GM21723 (cell line): Measurements from ENCODE around the gene ARF1.

Source experiments
- ATAC-seq: cut with Tn5 transposase; IDR thresholded peaks from one replicate; pipeline ENCODE4 v1.9.1; 2021; ENCODE audit warnings: mild to moderate bottlenecking, moderate library complexity; ENCODE audit not compliant: unreplicated experiment

The ARF1 gene

GRCh38 chr1:228117335-228117734 lies 34.8 kb downstream of the ARF1 start:
- ATAC-seq: no peak

- ATAC-seq: no peak
Measured at GRCh38 chr1:228118040-228118439, 35.5 kb downstream of the ARF1 start.

GRCh38 chr1:228120351-228120750 lies 37.8 kb downstream of the ARF1 start:
- no peak for ATAC-seq

GRCh38 chr1:228120857-228121489 lies 38.5 kb downstream of the ARF1 start:
- no peak for ATAC-seq

- no peak for ATAC-seq
Measured at GRCh38 chr1:228122921-228123441, 40.5 kb downstream of the ARF1 start.

- no peak for ATAC-seq
Measured at GRCh38 chr1:228123505-228123904, 41.0 kb downstream of the ARF1 start.

GRCh38 chr1:228125185-228125584 lies 42.7 kb downstream of the ARF1 start:
- no peak for ATAC-seq

GRCh38 chr1:228131766-228132165 lies 49.3 kb downstream of the ARF1 start:
- no peak for ATAC-seq

- ATAC-seq: no peak
Measured at GRCh38 chr1:228134591-228134990, 52.1 kb downstream of the ARF1 start.

GRCh38 chr1:228136901-228137300 lies 54.4 kb downstream of the ARF1 start:
- ATAC-seq: no peak

GRCh38 chr1:228139406-228139930 lies 57.0 kb downstream of the ARF1 start:
- no peak for ATAC-seq

GRCh38 chr1:228139931-228140723 lies 57.6 kb downstream of the ARF1 start, which contains the start of gene GUK1:
GUK1 (plus strand) TSS chr1:228140279; CDS start chr1:228140303, 24 bp downstream.
- ATAC-seq: peak; percentile 90

- no peak for ATAC-seq
Measured at GRCh38 chr1:228140724-228141225, 58.3 kb downstream of the ARF1 start.

GRCh38 chr1:228141226-228142044 lies 58.9 kb downstream of the ARF1 start:
- ATAC-seq: no peak

GRCh38 chr1:228142155-228142691 lies 59.7 kb downstream of the ARF1 start:
- ATAC-seq: no peak

- no peak for ATAC-seq
Measured at GRCh38 chr1:228142701-228143136, 60.2 kb downstream of the ARF1 start.

- no peak for ATAC-seq
Measured at GRCh38 chr1:228143480-228144192, 61.1 kb downstream of the ARF1 start.

- ATAC-seq: no peak
Measured at GRCh38 chr1:228144193-228144992, 61.9 kb downstream of the ARF1 start.

GRCh38 chr1:228144993-228145343 lies 62.5 kb downstream of the ARF1 start:
- ATAC-seq: no peak
